Activated CD4-positive, alpha-beta T cell treated with anti-CD3 and anti-CD28 coated beads, Interleukin-10, Interleukin-2, amounts not matched to agents 100 ng/mL and 50 ng/mL, durations not matched to agents 16 hours and 8 hours (primary cell): Measurements from ENCODE around the gene GRM5.

Experiments
- DNase-seq: peaks from one replicate; pipeline ENCODE4 v3.0.0-alpha.2; 2020

GRM5 gene

GRCh38 chr11:88827018-88827676, 238.6 kb downstream of the GRM5 start:
- no peak for DNase-seq

- no peak for DNase-seq
These were observed 246.2 kb downstream of the GRM5 start for GRCh38 chr11:88819616-88820015.

GRCh38 chr11:88818978-88819377, 246.8 kb downstream of the GRM5 start:
- DNase-seq, result no peak

- no peak for DNase-seq
These were observed 250.3 kb downstream of the GRM5 start for GRCh38 chr11:88815505-88815904.

GRCh38 chr11:88814076-88814475, 251.7 kb downstream of the GRM5 start:
- DNase-seq, result no peak

- peak; percentile 4 for DNase-seq
These were observed 252.4 kb downstream of the GRM5 start for GRCh38 chr11:88813233-88813915.

GRCh38 chr11:88810420-88811097, 255.2 kb downstream of the GRM5 start:
- no peak for DNase-seq

- DNase-seq, result no peak
These were observed 256.7 kb downstream of the GRM5 start for GRCh38 chr11:88809126-88809525.

GRCh38 chr11:88807349-88807748, 258.4 kb downstream of the GRM5 start:
- DNase-seq, result no peak

- DNase-seq, result no peak
These were observed 259.4 kb downstream of the GRM5 start for GRCh38 chr11:88806410-88806809.

GRCh38 chr11:88801484-88802123, 264.2 kb downstream of the GRM5 start:
- DNase-seq, result no peak

- DNase-seq, result no peak
These were observed 265.8 kb downstream of the GRM5 start for GRCh38 chr11:88799771-88800500.

- DNase-seq, result no peak
These were observed 275.6 kb downstream of the GRM5 start for GRCh38 chr11:88790182-88790581.

GRCh38 chr11:88779577-88779976, 286.2 kb downstream of the GRM5 start:
- no peak for DNase-seq

- no peak for DNase-seq
These were observed 295.2 kb downstream of the GRM5 start for GRCh38 chr11:88770475-88771079.

- no peak for DNase-seq
These were observed 321.6 kb downstream of the GRM5 start for GRCh38 chr11:88744140-88744539.

GRCh38 chr11:88739524-88739923, 326.3 kb downstream of the GRM5 start:
- DNase-seq, result no peak

- no peak for DNase-seq
These were observed 356.2 kb downstream of the GRM5 start for GRCh38 chr11:88709567-88709966.

GRCh38 chr11:88704485-88704884, 361.3 kb downstream of the GRM5 start:
- no peak for DNase-seq

GRCh38 chr11:88701816-88702215, 364.0 kb downstream of the GRM5 start:
- DNase-seq, result no peak

GRCh38 chr11:88697139-88697538, 368.6 kb downstream of the GRM5 start:
- DNase-seq, result no peak

- DNase-seq, result no peak
These were observed 369.9 kb downstream of the GRM5 start for GRCh38 chr11:88695689-88696414.
